GM12873 (cell line): Measurements from ENCODE around the gene KIF3B.

ENCODE experiments used
- TF ChIP-seq, protein P1 (sequence below): IDR thresholded peaks from 2 replicates; pipeline ENCODE4 v1.5.1; 2012; ENCODE audit warnings: low read depth, mild to moderate bottlenecking, moderate library complexity, low read length, control low read depth; ENCODE audit not compliant: insufficient read depth; ENCODE audit errors: missing control alignments

The KIF3B gene

DNA sequence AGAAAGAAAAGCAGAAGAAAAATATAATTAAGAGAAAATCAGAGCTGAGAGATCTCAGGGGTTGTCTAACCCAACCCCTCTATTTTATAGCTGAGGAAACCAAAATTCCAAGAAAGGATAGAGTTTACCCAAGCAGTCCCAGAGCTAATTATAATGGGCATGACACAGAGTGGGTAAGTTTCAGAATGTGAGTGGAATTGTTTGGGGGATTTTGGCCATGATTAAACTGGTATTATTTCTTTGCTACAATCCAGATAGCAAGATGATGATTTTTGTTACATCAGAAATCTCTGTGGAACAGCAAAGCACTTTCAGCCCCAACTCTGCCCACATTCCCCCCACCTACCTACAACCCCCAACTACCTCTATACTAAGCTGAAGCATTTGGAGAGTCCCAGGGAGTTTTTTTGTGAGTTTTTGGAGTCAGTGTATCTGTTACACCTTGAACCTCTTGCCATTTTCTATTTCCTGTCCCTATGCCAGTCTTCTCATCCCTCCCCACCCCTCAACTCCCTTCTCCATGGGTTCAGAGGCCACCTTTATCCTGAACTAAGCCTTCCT, 45.0 kb upstream of the KIF3B start:
- TF ChIP-seq, protein P1, sequence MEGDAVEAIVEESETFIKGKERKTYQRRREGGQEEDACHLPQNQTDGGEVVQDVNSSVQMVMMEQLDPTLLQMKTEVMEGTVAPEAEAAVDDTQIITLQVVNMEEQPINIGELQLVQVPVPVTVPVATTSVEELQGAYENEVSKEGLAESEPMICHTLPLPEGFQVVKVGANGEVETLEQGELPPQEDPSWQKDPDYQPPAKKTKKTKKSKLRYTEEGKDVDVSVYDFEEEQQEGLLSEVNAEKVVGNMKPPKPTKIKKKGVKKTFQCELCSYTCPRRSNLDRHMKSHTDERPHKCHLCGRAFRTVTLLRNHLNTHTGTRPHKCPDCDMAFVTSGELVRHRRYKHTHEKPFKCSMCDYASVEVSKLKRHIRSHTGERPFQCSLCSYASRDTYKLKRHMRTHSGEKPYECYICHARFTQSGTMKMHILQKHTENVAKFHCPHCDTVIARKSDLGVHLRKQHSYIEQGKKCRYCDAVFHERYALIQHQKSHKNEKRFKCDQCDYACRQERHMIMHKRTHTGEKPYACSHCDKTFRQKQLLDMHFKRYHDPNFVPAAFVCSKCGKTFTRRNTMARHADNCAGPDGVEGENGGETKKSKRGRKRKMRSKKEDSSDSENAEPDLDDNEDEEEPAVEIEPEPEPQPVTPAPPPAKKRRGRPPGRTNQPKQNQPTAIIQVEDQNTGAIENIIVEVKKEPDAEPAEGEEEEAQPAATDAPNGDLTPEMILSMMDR: no peak

DNA sequence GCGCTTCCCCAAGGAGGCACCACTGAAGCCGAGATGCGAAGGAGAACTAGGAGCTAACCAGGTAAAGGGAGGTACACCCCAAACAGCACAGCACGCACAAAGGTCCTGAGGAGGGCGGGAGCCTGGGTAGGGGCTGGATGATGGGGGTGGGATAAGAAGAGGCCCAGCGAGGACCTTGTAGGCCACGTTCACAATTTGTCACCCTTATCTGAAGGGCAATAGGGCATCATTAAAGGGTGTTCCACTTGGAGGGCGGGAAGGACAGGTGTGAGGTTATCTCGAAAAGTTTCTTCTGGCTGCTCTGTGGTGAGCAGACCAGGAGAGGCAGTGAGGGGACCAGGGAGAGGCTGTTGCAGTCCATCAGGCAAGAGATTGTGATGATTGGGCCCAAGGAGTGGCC, 44.2 kb upstream of the KIF3B start:
- TF ChIP-seq, protein P1: no peak

DNA sequence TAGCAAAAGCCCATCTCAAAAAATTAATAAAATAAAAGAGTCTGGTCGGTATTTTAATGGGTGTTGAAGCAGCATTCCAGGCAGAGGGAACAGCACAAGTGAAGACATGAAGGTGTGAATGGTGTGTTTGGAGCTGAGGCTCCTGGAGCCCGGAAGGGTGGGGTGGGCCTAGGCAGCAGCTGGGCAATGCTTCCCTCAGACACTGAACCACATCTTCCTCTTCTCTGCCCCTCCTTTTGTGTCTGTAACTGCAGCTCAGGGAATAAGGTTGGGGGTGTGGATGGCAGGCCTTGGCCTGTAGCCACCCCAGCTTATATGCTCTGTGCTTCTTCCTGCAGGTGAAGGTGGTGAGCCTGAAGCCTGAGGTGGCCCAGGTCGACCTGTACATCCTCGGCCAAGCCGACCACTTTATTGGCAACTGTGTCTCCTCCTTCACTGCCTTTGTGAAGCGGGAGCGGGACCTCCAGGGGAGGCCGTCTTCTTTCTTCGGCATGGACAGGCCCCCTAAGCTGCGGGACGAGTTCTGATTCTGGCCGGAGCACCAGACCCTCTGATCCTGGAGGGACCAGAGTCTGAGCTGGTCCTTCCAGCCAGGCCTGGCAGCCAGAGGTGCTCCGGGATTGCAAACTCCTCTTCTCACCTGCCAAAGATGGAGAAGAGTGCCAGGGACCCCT, 43.2 kb upstream of the KIF3B start:
- TF ChIP-seq, protein P1: no peak

DNA sequence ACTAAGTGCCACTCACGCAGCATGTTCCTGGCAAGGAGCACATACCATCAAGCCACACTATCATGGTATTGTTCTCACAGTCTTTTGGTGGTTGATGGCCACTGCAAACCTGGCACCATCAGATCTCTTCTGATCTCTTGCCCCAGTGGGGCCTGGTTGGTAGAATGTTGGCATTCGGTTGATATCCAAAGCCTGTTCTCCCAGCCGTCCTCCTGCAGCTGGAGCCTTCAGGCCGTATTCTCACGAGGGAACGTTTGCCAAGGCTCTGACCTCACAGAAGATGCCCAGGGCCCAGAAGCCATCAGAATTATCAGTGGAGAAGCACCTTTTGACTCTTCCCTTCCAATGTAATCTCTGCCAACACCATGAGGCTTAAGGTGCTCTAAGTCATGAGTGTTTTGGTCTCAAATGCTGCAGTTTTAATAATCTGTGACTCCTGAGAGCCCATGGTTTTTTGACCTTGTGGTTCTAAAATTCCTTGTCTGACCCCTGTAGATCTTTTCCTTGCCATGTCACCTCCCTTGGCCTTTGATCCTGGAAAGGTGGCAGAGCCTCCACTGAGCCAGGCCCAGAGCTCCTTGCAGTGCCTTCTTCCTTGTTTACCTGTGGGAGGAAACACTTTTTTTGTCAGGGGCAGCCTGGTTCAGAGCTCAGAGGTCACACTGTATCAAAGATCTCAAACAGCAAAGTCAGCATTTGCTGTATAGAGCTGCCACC, 42.0 kb upstream of the KIF3B start:
- TF ChIP-seq, protein P1: no peak

DNA sequence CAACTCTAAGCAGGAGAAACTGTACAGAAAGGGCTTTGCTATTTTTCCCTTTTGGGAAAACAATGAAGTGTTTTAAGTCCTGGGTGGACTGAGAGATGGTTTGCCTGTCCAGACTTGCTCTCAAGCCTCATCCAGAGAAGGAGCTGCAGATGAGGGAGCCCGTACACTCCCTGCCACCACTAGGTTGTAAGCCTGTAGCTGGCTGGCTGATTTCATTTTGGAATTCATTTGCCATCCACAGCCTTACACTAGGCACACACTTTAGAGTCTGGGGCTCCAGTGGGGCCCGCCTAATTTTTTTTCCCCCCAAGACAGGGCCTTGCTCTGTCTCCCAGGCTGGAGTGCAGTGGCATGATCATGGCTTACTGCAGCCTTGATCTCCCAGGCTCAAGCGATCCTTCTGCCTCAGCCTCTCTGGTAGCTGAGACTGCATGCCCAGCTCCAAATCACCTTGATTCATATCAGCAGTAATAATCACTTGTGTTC, 41.4 kb upstream of the KIF3B start:
- TF ChIP-seq, protein P1: no peak

DNA sequence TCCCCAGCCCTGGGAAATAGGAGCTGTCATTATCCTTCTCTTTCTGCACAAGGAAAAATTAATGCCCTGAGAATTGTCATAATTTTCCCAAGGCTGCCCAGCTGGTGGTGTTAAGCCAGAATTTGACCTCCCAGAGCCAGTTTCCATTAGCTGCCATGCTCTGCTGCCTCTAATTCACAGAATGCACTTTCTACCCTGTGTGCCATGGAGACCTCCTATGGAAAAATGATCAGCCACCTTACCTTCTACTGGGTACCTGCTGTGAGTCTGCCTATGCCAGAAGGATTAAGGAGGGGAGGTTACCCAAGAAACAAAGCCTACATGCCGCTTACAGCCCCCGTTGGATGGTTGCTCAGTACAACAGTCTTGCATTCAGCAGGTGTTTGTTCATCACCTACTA, 40.6 kb upstream of the KIF3B start:
- TF ChIP-seq, protein P1: no peak

DNA sequence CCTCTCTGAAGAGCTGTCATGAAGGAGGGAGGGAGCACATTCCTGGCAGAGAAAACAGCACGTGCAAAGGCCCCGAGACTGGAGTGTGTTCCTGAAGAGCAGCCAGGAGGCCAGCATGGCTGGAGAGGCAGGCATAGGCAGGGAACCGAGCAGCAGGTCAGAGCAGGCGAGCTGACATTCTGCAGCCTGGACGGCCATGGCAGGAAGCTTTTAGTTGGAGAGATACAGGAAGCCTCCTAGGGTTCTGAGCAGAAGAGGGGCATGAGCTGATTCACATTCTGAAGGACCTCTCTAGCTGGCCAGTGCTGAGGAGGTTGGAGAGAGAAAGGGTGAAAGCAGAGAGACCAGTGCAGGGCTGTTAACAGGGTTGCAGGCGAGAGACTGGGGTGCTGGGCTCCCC, 40.0 kb upstream of the KIF3B start:
- TF ChIP-seq, protein P1: no peak
